GM21423 (cell line): Measurements from ENCODE around the gene ENOX1.

ENCODE experiments used
- ATAC-seq: cut with Tn5 transposase; IDR thresholded peaks from one replicate; pipeline ENCODE4 v1.9.1; 2021; ENCODE audit warnings: mild to moderate bottlenecking, moderate library complexity; ENCODE audit not compliant: unreplicated experiment

ENOX1 gene

GRCh38 chr13:43297967-43298678 lies 488.6 kb downstream of the ENOX1 start:
- no peak for ATAC-seq

- no peak for ATAC-seq
Observed at GRCh38 chr13:43295825-43296564, 490.8 kb downstream of the ENOX1 start.

DNA sequence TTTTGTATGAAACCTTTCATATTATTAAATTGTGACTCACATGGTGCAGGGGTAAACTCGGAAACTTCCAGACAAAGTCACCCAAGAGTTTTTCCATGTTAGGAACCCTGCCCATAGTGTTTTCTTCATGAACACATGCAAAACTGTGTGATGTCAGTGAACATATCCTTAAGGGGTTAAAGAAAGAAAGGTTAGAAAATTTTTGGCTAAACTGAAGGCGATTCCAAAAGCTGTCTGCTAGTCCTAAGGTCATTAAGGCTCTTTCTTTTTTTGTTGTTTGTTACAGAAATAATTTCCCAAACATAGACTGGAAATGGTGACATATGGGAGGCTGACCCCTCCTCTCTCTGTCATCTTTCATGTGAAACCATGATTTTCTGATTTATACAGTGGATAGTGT lies 491.5 kb downstream of the ENOX1 start:
- ATAC-seq = no peak

DNA sequence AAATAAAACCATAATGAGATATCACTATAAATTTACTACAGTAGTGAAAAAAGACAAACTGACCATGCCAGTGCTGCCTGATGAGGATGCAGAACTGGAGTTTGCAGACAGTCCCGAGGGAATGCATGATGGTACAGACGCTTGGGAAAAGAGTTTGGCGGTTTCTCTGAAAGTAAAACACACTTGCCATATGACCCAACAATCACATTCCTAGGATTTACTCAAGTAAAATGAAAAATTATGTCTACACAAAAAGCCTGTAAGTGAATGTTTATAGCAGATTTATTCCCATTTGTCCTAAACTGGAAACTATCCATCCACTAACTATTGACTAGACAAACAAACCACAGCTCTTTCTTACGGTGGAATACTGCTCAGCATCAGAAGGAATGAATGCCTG lies 492.4 kb downstream of the ENOX1 start:
- no peak for ATAC-seq

DNA sequence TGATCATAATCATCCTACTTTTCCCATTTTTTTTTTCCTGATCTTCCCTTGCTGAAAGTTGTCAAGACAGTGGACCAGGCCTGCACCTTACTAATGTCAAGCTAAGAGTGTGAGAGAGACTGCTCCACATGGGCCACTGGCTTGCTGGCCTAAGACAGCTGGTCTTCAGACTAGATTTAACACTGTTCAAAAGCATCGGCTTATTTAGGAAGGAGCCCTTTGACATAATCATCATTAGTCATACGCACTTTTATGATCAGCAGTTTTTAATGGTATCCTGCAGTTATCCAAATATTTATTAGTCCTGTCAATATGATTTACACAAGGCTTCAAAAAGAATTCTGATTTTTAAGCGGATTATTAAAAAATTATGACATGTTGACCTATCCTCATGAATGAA lies 492.8 kb downstream of the ENOX1 start:
- no peak for ATAC-seq

DNA sequence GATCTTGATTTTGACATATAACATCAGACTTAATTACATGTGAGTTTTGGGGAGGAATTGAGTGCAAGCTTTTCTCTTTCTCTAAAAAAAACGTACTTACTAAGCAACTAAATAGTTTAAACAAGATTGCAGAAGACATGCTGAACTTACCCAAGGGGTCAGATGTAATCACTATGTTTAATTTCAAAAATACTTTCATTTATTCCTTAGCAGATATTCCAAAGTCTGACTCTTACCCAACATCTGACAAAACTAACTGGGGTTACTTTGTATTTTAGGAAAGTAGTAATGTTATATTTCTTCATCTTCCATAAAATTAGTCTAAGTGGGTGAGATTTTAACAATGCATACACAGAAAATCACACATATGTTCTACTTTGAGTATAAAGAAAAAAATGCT lies 493.2 kb downstream of the ENOX1 start:
- ATAC-seq = no peak

GRCh38 chr13:43293008-43293407 lies 493.8 kb downstream of the ENOX1 start:
- no peak for ATAC-seq

GRCh38 chr13:43291287-43292060 lies 495.3 kb downstream of the ENOX1 start:
- no peak for ATAC-seq

DNA sequence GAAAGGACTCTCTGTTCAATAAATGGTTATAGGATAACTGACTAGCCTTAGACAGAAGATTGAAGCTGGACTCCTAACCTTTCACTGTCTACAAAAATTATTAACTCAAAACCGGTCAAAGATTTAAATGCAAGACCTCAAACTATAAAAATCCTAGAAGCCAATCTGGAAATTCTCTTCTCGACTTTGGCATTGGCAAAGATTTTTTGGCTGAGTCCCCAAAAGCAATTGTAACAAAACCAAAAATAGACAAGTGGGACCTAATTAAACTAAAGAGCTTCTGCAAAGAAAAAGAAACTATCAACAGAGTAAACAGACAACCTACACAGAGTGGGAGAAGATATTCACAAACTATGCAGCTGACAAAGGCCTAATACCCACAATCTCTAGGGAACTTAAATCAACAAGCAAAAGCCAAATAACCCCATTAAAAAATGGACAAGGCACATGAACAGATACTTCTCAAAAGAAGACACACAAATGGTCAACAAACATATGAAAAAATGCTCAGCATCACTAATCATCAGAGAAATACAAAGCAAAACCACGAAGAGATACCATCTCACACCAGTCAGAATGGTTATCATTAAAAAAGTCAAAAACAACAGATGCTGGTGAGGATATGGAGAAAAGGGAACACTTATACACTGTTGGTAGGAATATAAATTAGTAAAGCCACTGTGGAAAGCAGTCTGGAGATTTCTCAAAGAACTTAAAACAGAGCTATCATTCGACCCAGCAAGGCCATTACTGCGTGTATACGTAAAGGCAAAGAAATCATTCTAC lies 497.1 kb downstream of the ENOX1 start:
- no peak for ATAC-seq

GRCh38 chr13:43286751-43287150 lies 500.0 kb downstream of the ENOX1 start:
- ATAC-seq = no peak

GRCh38 chr13:43285933-43286597 lies 500.7 kb downstream of the ENOX1 start:
- no peak for ATAC-seq

- no peak for ATAC-seq
Observed at GRCh38 chr13:43284162-43284561, 502.6 kb downstream of the ENOX1 start.

DNA sequence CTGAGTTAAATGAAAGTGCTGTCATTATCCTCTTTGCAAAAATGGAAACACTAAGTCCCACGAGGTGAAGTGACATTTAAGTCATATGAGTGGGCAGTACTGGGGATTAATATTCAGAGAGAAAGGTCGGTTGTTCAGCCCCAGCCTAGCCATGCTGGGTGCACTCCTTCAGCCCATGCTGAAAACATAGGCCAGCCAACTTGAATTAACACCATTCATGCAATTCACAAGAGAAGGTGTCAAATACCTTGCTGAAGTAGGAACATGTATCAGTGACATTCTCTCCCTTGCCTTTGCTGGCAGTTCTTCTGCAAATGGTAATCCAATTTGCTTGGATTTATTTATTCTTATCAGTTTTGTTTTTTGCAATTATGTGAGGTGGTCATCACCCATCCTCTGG lies 507.1 kb downstream of the ENOX1 start:
- ATAC-seq = no peak

DNA sequence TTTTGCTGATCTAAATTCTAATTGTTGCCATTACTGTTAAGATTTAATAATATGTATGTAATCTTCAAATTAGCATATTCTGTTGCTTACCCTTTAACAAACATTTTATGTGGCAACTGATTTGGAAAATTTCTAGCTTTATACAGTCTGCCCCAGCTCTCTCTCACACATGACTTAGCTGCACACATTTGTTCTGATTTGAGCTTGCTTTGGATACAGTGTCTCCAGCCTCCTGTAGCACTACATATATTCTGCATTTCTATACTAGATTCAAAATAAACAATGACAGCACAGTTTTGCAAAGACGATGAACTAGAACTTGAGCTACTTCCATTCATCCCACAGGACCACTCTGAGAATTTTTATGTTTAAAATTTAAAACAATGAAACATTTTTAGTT lies 508.6 kb downstream of the ENOX1 start:
- ATAC-seq = no peak

DNA sequence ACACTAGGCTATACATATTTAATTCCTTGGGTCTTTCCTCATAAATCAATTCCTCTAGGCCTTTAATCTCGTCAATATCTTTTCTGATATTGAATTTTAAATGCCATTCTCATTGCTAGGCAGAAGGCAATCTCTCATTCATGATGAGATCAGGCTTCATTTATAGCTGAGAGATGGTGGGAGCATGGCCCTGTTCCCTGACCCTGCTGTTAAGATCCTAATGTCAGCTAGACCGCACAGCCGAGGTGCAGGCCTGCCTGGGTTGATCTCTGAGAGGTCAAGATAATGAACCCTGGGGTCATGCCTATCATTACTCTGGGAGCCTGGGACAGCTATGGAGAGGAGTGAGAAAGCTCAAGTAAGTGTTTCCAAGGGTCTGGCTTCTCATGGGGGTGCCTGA lies 509.6 kb downstream of the ENOX1 start:
- no peak for ATAC-seq

- ATAC-seq = no peak
Observed at GRCh38 chr13:43274881-43275280, 511.9 kb downstream of the ENOX1 start.

DNA sequence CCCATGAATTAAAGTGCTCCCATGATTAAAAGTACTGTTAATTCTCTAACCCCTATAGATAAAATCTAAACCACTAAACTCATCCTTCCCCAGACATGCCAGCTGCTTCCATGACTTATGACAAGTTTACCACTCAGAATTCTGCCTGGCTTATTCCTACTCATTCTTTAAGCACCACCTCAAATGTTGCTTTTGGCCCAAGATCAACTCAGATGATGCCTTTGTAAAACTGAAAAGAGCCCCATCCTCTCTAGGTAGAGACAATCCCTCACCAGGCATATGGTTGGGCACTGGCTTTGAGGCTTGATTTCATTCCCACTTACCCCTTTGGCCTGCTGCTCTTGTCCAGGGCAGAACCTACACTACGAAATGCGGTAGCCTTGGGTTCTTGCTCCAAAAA lies 513.4 kb downstream of the ENOX1 start:
- ATAC-seq = no peak

DNA sequence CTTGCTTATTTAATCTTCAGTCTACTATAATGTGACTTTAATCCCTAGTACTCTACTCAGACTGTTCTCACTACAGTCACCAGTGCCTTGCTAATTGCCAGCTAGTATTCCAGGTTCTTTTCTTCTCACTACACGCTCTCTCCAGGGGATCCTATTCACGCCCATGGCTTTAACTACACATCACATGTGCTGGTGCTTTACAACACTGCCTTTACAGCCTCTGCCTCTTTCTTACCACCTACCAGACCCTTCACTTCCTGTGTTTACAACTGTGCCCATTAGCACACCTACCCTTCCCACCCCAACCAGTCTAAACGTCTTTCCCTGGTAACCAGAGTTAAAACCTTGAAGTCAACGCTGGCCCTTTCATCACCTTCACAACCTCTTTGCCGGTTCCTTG lies 513.9 kb downstream of the ENOX1 start:
- ATAC-seq = no peak

DNA sequence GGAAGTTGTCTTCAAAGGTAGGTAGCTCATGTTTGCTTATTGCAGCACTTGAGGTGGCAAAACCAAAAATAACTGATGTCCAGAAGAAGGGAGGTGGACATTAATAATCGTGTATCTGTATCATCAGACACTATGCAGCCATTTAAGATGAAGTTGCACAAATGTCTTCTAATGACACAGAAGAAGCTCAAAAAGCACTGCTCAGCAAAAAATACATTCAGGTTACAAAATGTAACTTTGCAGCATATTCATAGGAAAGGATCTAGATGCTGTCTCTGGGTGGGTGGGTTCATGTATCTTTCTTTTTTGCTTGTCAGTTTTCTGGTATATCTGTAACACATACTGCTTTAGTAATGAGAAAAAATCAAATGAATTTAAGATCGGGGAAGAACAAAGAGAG lies 515.6 kb downstream of the ENOX1 start:
- no peak for ATAC-seq

- ATAC-seq = no peak
Observed at GRCh38 chr13:43270130-43270830, 516.5 kb downstream of the ENOX1 start.
